HEK293T (cell line): ENCODE data around the gene CDH24.

ENCODE experiments used
- CTCF ChIA-PET: fragments of 350-600 bp; formaldehyde crosslinking; extraction: SDS; loops from one replicate; lab custom pipeline; 2021; ENCODE audit warnings: antibody characterized with exemption, inconsistent platforms; lab: Yijun Ruan, JAX
- POLR2A ChIA-PET: fragments of 350-600 bp; formaldehyde crosslinking; extraction: SDS; loops from one replicate; lab custom pipeline; 2020; ENCODE audit warnings: antibody characterized with exemption, inconsistent platforms; lab: Yijun Ruan, JAX
- DNase-seq: peaks from one replicate; pipeline ENCODE4 v3.0.0; 2012; ENCODE audit warnings: mixed read lengths; ENCODE audit errors: extremely low spot score
- ARNT ChIP-seq: fragments of 450-650 bp; IDR thresholded peaks from 2 replicates; pipeline ENCODE4 v1.6.1; 2017; ENCODE audit warnings: mild to moderate bottlenecking
- BHLHE40 ChIP-seq: fragments of 450-650 bp; IDR thresholded peaks from 2 replicates; pipeline ENCODE4 v1.6.1; 2016; ENCODE audit warnings: mild to moderate bottlenecking, moderate library complexity, borderline replicate concordance
- CTBP1 ChIP-seq: fragments of 450-650 bp; IDR thresholded peaks from 2 replicates; pipeline ENCODE4 v1.6.1; 2016; ENCODE audit warnings: borderline replicate concordance
- ELF4 ChIP-seq: fragments of 450-650 bp; IDR thresholded peaks from 2 replicates; pipeline ENCODE4 v1.6.1; 2017; ENCODE audit warnings: antibody characterized with exemption
- FOXA1 ChIP-seq: fragments of 450-650 bp; IDR thresholded peaks from 2 replicates; pipeline ENCODE4 v1.6.1; 2016; ENCODE audit warnings: mild to moderate bottlenecking
- FOXK2 ChIP-seq: fragments of 450-650 bp; IDR thresholded peaks from 2 replicates; pipeline ENCODE4 v1.6.1; 2016; ENCODE audit warnings: mild to moderate bottlenecking
- FOXM1 ChIP-seq: fragments of 450-650 bp; IDR thresholded peaks from 2 replicates; pipeline ENCODE4 v1.6.1; 2017; ENCODE audit warnings: mild to moderate bottlenecking, borderline replicate concordance
- HDGF ChIP-seq: fragments of 450-650 bp; IDR thresholded peaks from 2 replicates; pipeline ENCODE4 v1.6.1; 2017; ENCODE audit warnings: antibody characterized with exemption, borderline replicate concordance
- L3MBTL2 ChIP-seq: fragments of 450-650 bp; conservative IDR thresholded peaks from 2 replicates; pipeline ENCODE4 v1.6.1; 2016; ENCODE audit warnings: mild to moderate bottlenecking
- LEF1 ChIP-seq: fragments of 450-650 bp; IDR thresholded peaks from 2 replicates; pipeline ENCODE4 v1.6.1; 2017; ENCODE audit warnings: mild to moderate bottlenecking, borderline replicate concordance
- NFRKB ChIP-seq: fragments of 450-650 bp; IDR thresholded peaks from 2 replicates; pipeline ENCODE4 v1.6.1; 2016; ENCODE audit warnings: mild to moderate bottlenecking, moderate library complexity
- SP1 ChIP-seq: fragments of 450-650 bp; IDR thresholded peaks from 2 replicates; pipeline ENCODE4 v1.6.1; 2017
- SUZ12 ChIP-seq: fragments of 450-650 bp; IDR thresholded peaks from 2 replicates; pipeline ENCODE4 v1.6.1; 2016; ENCODE audit warnings: mild to moderate bottlenecking
- TARDBP ChIP-seq: fragments of 450-650 bp; IDR thresholded peaks from 2 replicates; pipeline ENCODE4 v1.6.1; 2016
- ZNF384 ChIP-seq: fragments of 450-650 bp; IDR thresholded peaks from 2 replicates; pipeline ENCODE4 v1.6.1; 2016
- TF ChIP-seq, protein P1 (sequence below): fragments of 450-650 bp; IDR thresholded peaks from 2 replicates; pipeline ENCODE4 v1.6.1; 2016

CDH24 gene

DNA sequence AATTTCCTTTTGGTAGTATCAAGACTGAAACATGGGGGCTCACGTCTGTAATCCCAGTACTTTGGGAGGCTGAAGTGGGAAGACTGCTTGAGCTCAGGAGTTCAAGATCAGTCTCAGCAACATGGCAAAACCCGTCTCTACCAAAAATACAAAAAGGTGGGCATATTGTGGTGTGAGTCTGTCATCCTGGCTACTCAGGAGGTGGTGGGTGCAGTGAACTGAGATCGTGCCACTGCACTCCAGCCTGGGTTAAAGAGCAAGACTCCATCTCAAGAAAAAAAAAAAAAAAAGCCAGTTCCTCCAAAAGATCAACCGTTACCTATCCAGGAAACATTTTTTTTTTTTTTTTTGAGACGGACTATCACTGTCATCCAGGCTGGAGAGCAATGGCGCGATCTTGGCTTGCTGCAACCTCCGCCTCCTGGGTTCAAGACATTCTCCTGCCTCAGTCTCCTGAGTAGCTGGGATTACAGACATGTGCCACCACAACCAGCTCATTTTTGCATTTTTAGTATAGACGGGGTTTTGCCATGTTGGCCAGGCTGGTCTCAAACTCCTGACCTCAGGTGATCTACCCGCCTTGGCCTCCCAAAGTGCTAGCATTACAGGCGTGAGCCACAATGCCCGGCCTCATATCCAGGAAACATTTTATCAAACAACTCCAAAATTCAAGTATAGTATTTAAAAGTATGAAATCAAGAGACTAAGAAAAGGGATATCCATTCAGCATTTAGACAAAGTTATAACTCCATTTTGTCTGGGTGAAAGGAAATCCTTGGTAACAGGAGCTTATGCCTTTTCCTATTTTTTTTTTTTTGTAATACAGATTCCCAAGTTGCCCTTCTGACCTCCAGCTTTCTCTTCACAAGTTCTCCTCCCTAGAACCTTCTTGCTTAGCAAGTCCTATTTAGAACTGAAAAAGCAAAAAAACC, 34.2 kb upstream of the CDH24 start:
- ChIA-PET CTCF (interaction anchor here (0.7 to 3.2 kb wide), 4 partner anchors 15 to 245 kb away, joined by 4 to 19 read pairs (median 6); no protein-coding TSS in a partner anchor), POLR2A (interaction anchor here (0.9 to 1.6 kb wide), 3 partner anchors 11 to 20 kb away, joined by 3 to 5 read pairs (median 4); no protein-coding TSS in a partner anchor)
- DNase-seq: no peak
- TF ChIP-seq CTBP1: no peak
- no peak for TF ChIP-seq NFRKB
- TF ChIP-seq FOXA1: no peak
- TF ChIP-seq, protein P1, sequence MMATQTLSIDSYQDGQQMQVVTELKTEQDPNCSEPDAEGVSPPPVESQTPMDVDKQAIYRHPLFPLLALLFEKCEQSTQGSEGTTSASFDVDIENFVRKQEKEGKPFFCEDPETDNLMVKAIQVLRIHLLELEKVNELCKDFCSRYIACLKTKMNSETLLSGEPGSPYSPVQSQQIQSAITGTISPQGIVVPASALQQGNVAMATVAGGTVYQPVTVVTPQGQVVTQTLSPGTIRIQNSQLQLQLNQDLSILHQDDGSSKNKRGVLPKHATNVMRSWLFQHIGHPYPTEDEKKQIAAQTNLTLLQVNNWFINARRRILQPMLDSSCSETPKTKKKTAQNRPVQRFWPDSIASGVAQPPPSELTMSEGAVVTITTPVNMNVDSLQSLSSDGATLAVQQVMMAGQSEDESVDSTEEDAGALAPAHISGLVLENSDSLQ: no peak
- no peak for TF ChIP-seq FOXM1
- no peak for TF ChIP-seq ELF4
- no peak for TF ChIP-seq SUZ12
- TF ChIP-seq ZNF384: no peak

DNA sequence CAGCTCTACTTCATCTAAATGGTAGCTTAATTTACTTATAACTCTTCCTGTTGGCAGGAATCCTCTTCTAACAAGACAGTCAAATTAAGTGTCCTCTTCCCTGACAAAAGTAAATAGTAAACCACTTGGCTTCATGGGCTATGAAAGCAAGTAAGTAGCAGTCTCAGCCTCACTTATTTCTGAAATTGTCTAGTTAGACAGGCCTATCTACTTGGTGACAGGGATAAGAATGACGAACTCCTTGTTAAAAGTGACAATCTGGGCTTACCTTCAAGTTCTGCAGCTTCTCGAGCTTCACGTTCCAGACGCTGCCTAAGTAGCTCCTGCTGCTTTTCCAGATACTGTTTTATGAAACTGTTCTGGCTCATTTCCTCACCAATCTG, 32.9 kb upstream of the CDH24 start:
- ChIA-PET POLR2A (interaction anchor here (1.6 kb wide), 1 partner anchor 19 kb away, joined by 5 read pairs; no protein-coding TSS in a partner anchor), CTCF (interaction anchor here (1.3 to 3.2 kb wide), 2 partner anchors 13 to 22 kb away, joined by 7 to 19 read pairs; no protein-coding TSS in a partner anchor)
- DNase-seq: no peak
- TF ChIP-seq NFRKB: no peak
- TF ChIP-seq FOXK2: no peak
- no peak for TF ChIP-seq SUZ12
- no peak for TF ChIP-seq ZNF384
- TF ChIP-seq ARNT: no peak
- TF ChIP-seq CTBP1: no peak
- TF ChIP-seq ELF4: no peak
- TF ChIP-seq HDGF: no peak

DNA sequence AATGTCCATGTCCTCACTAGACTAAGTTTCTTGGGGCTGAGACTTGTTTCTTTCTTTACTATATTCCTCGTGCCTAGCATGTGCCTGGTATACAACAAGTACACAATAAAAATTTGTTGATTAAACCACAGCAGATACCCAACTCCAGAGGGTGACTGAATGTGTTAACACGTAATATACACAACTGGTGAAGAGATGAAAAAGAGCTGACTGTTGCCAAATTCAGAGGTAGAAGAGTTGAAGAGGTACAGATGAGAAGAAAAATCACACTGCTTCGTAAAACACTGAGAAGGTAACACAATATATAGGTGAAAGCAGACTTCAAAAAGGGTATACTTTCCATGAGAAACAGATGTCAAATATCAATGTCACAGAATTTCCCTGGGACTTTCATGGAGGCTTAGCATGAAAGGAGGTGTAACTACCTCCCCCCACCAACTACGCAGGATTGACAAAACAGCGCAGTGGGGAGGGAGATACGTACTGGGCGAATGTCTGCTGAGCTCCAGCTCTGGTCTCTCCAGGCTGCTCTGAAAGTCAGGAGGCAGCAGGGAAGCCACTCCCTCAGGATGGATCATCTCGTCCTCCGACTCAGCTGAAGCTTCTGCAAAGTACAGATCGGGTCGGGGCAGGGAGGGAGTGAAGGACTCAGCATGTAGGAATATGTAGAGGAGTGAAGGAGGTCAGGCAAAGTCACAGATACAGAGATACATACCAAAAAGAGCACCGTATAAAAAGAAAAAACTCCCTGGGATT, 32.4 kb upstream of the CDH24 start:
- CTCF ChIA-PET: interaction anchor here (1.3 to 3.2 kb wide), 2 partner anchors 13 to 21 kb away, joined by 7 to 19 read pairs; no protein-coding TSS in a partner anchor
- TF ChIP-seq SP1: no peak
- no peak for TF ChIP-seq FOXK2
- TF ChIP-seq L3MBTL2: no peak
- TF ChIP-seq, protein P1: no peak
- TF ChIP-seq HDGF: no peak
- TF ChIP-seq FOXM1: no peak
- no peak for TF ChIP-seq NFRKB
- no peak for TF ChIP-seq ARNT
- TF ChIP-seq SUZ12: no peak
- TF ChIP-seq FOXA1: no peak
- TF ChIP-seq TARDBP: no peak
- DNase-seq: no peak
- POLR2A ChIA-PET: interaction anchor here (1.6 kb wide), 1 partner anchor 18 kb away, joined by 5 read pairs; no protein-coding TSS in a partner anchor

DNA sequence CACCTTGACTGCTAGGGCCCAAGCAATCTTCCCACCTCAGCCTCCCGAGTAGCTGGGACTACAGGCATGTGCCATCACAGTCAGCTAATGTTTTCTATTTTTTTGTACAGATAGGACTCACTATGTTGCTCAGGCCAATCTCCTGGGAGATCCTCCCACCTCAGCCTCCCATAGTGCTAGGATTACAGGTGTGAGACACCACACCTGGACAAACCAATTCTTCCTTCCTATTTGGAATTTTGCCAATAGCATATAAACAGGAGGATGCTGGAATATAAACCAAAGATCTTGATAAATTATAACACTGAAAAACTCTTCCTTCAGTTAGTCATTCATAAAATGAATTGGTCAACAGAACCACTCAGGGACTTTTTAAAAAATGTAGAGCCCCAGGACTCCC, 29.2 kb upstream of the CDH24 start:
- no peak for DNase-seq
- ChIA-PET CTCF (interaction anchor here (0.7 kb wide), 1 partner anchor 9 kb away, joined by 3 read pairs; no protein-coding TSS in a partner anchor), POLR2A (interaction anchor here (2.9 kb wide), 1 partner anchor 9 kb away, joined by 27 read pairs; the partner anchor contains the start of genes ACIN1 and C14orf119)
- TF ChIP-seq ARNT (no peak), FOXK2 (no peak), TARDBP (no peak), L3MBTL2 (no peak), ELF4 (no peak), BHLHE40 (no peak), CTBP1 (no peak), SUZ12 (no peak), NFRKB (no peak), SP1 (no peak), LEF1 (no peak), ZNF384 (no peak), FOXA1 (no peak), HDGF (no peak)
- TF ChIP-seq, protein P1: no peak

DNA sequence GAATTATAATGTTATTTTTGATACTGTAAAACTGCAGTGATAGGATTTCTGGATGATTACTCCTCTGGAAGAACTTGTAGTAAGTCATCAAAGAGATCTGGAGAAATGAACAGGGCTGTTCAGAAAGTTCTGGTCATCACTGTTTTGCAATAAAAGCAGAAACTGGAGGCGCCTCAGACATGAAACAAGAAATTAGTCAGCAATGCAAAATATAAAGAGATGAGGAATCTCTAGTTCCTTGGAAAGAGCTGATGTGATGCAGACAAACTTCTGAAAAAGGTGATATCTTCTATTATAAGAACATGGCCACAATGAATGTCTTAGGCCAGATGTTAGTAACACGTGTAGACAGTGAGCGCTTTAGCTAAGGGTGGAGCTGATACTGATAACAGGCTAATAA, 28.1 kb upstream of the CDH24 start:
- TF ChIP-seq LEF1 (no peak), L3MBTL2 (no peak), SP1 (no peak), ZNF384 (no peak), NFRKB (no peak), BHLHE40 (no peak), FOXM1 (no peak), FOXA1 (no peak), SUZ12 (no peak), HDGF (no peak), ARNT (no peak), CTBP1 (no peak), TARDBP (no peak), ELF4 (no peak), FOXK2 (no peak)
- TF ChIP-seq, protein P1: no peak
- ChIA-PET POLR2A (interaction anchor here (2.9 kb wide), 1 partner anchor 10 kb away, joined by 27 read pairs; the partner anchor contains the start of genes ACIN1 and C14orf119), CTCF (interaction anchor here (1.0 kb wide), 1 partner anchor 9 kb away, joined by 5 read pairs; no protein-coding TSS in a partner anchor)
- DNase-seq: no peak
